DND-41 (cell line): ENCODE results near the gene GMNN.

ENCODE experiments used
- ATAC-seq: fragments of 200-7000 bp; cut with Tn5 transposase; 3 replicates; pipeline ENCODE4 v1.9.1; 2021; ENCODE audit warnings: low read depth; ENCODE audit not compliant: insufficient read depth
- DNase-seq: peaks from one replicate; pipeline ENCODE4 v3.0.0-alpha.2; 2020
- H2AFZ ChIP-seq: 2 replicates; pipeline ENCODE4 v1.6.0; 2012; ENCODE audit warnings: low read depth, low read length
- H3K27ac ChIP-seq: 2 replicates; pipeline ENCODE4 v1.5.1; 2012; ENCODE audit warnings: low read length, inconsistent platforms
- H3K27me3 ChIP-seq: fragments of 200-600 bp; sonication (generic); 2 replicates; pipeline ENCODE4 v1.6.0; 2012; ENCODE audit warnings: low read length, mild to moderate bottlenecking, inconsistent platforms; ENCODE audit not compliant: insufficient read depth, poor library complexity
- H3K36me3 ChIP-seq: 2 replicates; pipeline ENCODE4 v1.5.1; 2012; ENCODE audit warnings: low read length, inconsistent platforms; ENCODE audit not compliant: insufficient read depth
- H3K4me1 ChIP-seq: 2 replicates; pipeline ENCODE4 v1.5.1; 2012; ENCODE audit warnings: mild to moderate bottlenecking, low read length; ENCODE audit not compliant: insufficient read depth
- H3K4me2 ChIP-seq: 2 replicates; pipeline ENCODE4 v1.6.0; 2012; ENCODE audit warnings: mild to moderate bottlenecking, moderate library complexity, low read length, inconsistent platforms; ENCODE audit not compliant: insufficient read depth
- H3K4me3 ChIP-seq, 2 experiments: fragments of 200-600 bp in 1 of 2; shearing (Covaris generic) in 1 of 2; 2 replicates each; pipeline ENCODE4 v1.5.1; 2012 to 2016; ENCODE audit warnings: inconsistent platforms in 2 of 2, low read length in 2 of 2, mild to moderate bottlenecking in 2 of 2, low read depth in 1 of 2, moderate library complexity in 1 of 2
- H3K79me2 ChIP-seq: 2 replicates; pipeline ENCODE4 v1.6.0; 2012; ENCODE audit warnings: low read length, inconsistent platforms; ENCODE audit not compliant: insufficient read depth
- H3K9ac ChIP-seq: 2 replicates; pipeline ENCODE4 v1.6.0; 2012; ENCODE audit warnings: low read depth, mild to moderate bottlenecking, inconsistent platforms, low read length, moderate library complexity
- H3K9me3 ChIP-seq: 2 replicates; pipeline ENCODE4 v1.5.1; 2012; ENCODE audit warnings: low read length, moderate library complexity, mild to moderate bottlenecking, inconsistent platforms; ENCODE audit not compliant: insufficient read depth, severe bottlenecking
- H4K20me1 ChIP-seq: 2 replicates; pipeline ENCODE4 v1.6.0; 2012; ENCODE audit warnings: low read length; ENCODE audit not compliant: insufficient read depth
- EZH2 ChIP-seq: IDR thresholded peaks from 3 replicates; pipeline ENCODE4 v1.6.1; 2012; ENCODE audit warnings: borderline replicate concordance, low read depth, mild to moderate bottlenecking, moderate library complexity, low read length, inconsistent platforms; ENCODE audit not compliant: severe bottlenecking
- TF ChIP-seq, protein P1 (sequence below): IDR thresholded peaks from 2 replicates; pipeline ENCODE4 v1.5.1; 2012; ENCODE audit warnings: borderline replicate concordance, low read length, moderate library complexity, mild to moderate bottlenecking; ENCODE audit not compliant: poor library complexity, severe bottlenecking; ENCODE audit errors: extremely low read depth

Gene GMNN

DNA sequence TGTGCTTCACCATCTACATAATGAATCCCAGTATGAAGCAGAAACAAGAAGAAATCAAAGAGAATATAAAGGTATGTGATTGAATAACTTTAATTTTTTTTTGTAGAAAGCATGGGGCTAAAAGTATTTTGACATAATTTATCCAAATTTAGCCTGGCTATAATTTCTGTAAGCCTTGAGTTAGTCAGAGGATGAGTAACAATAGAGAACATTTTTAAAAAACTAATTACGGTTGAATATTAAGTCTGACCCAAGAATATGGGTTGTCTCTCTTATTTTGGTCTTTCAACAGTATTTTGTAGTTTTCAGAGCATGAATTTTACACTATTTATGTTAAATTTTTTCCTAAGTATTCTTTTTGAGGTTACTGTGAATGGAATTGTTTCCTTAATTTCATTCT is 2.5 kb downstream of the GMNN start:
- peaks cover 61% of the 10 kb centered on the region for H4K20me1 ChIP-seq
- TF ChIP-seq, protein P1, sequence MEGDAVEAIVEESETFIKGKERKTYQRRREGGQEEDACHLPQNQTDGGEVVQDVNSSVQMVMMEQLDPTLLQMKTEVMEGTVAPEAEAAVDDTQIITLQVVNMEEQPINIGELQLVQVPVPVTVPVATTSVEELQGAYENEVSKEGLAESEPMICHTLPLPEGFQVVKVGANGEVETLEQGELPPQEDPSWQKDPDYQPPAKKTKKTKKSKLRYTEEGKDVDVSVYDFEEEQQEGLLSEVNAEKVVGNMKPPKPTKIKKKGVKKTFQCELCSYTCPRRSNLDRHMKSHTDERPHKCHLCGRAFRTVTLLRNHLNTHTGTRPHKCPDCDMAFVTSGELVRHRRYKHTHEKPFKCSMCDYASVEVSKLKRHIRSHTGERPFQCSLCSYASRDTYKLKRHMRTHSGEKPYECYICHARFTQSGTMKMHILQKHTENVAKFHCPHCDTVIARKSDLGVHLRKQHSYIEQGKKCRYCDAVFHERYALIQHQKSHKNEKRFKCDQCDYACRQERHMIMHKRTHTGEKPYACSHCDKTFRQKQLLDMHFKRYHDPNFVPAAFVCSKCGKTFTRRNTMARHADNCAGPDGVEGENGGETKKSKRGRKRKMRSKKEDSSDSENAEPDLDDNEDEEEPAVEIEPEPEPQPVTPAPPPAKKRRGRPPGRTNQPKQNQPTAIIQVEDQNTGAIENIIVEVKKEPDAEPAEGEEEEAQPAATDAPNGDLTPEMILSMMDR = no peak
- no peak for TF ChIP-seq EZH2
- no peaks in the 10 kb centered on the region for H3K27me3 ChIP-seq
- peak overlapping the region; percentile 99 for H3K9ac ChIP-seq
- H3K9me3 ChIP-seq = no peaks in the 10 kb centered on the region
- H3K4me2 ChIP-seq = peak overlapping the region; percentile 88
- H3K79me2 ChIP-seq = peaks cover 75% of the 10 kb centered on the region
- H2AFZ ChIP-seq = no peak overlapping the region
- DNase-seq = no peak
- H3K4me1 ChIP-seq = peaks cover 56% of the 10 kb centered on the region
- peak overlapping the region; percentile 41 for H3K27ac ChIP-seq
- peak overlapping the region; percentile 90 to 96; a peak in 3 of 4 replicates for H3K4me3 ChIP-seq
- peaks cover 70% of the 10 kb centered on the region for H3K36me3 ChIP-seq
- ATAC-seq = no peak

DNA sequence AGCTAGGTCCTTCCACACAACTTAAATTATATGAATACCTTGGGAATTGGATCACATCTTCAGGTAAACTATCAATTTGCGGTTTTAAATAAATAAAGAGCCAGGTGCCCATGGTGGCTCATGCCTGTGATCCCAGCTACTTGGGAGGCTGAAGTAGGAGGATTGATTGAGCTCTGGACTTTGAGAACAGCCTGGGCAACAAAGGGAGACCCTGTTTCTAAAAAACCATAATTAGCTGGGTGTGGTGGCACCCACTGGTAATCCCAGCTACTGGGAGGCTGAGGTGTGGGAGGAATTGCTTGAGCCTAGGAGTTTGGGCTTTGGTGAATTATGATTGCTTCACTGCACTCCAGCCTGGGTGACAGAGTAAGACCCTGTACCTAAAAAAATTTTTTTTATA is 3.4 kb downstream of the GMNN start:
- no peaks in the 10 kb centered on the region for H3K9me3 ChIP-seq
- no peak overlapping the region for H2AFZ ChIP-seq
- DNase-seq (no peak), ATAC-seq (no peak)
- H4K20me1 ChIP-seq = peaks cover 67% of the 10 kb centered on the region
- no peaks in the 10 kb centered on the region for H3K27me3 ChIP-seq
- peak overlapping the region; percentile 88 for H3K4me2 ChIP-seq
- peaks cover 56% of the 10 kb centered on the region for H3K4me1 ChIP-seq
- peaks cover 84% of the 10 kb centered on the region for H3K79me2 ChIP-seq
- H3K4me3 ChIP-seq = peak overlapping the region; percentile 90 to 96; a peak in 3 of 4 replicates
- peak overlapping the region; percentile 99 for H3K9ac ChIP-seq
- TF ChIP-seq EZH2 = no peak
- TF ChIP-seq, protein P1 = no peak
- H3K36me3 ChIP-seq = peaks cover 79% of the 10 kb centered on the region
- H3K27ac ChIP-seq = no peak overlapping the region; the same call in 1 of the 2 replicates

GRCh38 chr6:24778878-24779277 is 4.1 kb downstream of the GMNN start:
- H3K27me3 ChIP-seq = no peaks in the 10 kb centered on the region
- H3K4me2 ChIP-seq = peak overlapping the region; percentile 88
- no peak overlapping the region; the same call in 1 of the 2 replicates for H3K9ac ChIP-seq
- peaks cover 67% of the 10 kb centered on the region for H4K20me1 ChIP-seq
- peaks cover 85% of the 10 kb centered on the region for H3K36me3 ChIP-seq
- no peak for TF ChIP-seq EZH2
- TF ChIP-seq, protein P1 = no peak
- peaks cover 51% of the 10 kb centered on the region for H3K4me1 ChIP-seq
- peak overlapping the region in 1 of 2 experiments; percentile 96; a peak in 1 of 4 replicates for H3K4me3 ChIP-seq
- no peak for ATAC-seq
- peaks cover 88% of the 10 kb centered on the region for H3K79me2 ChIP-seq
- H2AFZ ChIP-seq = no peak overlapping the region
- DNase-seq = no peak
- H3K27ac ChIP-seq = no peak overlapping the region
- no peaks in the 10 kb centered on the region for H3K9me3 ChIP-seq
